Activated B cell treated with CpG ODN at 0.5 μM for 24 hours (primary cell): ENCODE data around the gene CPHXL. TPM values are rescaled to one million over a fixed set of nuclear protein-coding genes. Genes with fewer than 3 reads are reported as not detected.

ENCODE experiments used
- ATAC-seq: fragments of 200-7000 bp; cut with Tn5 transposase; one replicate; pipeline ENCODE4 v1.10.0; 2021; ENCODE audit warnings: low read depth, mild to moderate bottlenecking, moderate library complexity
- CTCF ChIA-PET: fragments of 350-600 bp; sonication (Branson Sonifier 250); formaldehyde crosslinking; loops from one replicate; lab custom pipeline; 2021; ENCODE audit warnings: antibody characterized with exemption; lab: Charles Lee
- POLR2A ChIA-PET: fragments of 350-600 bp; sonication (Branson Sonifier 250); formaldehyde crosslinking; loops from one replicate; lab custom pipeline; 2021; ENCODE audit warnings: antibody characterized with exemption; lab: Charles Lee
- DNase-seq: peaks from one replicate; pipeline ENCODE4 v3.0.0; 2022
- H3K27ac Mint-ChIP-seq: one replicate; pipeline ENCODE4 v1.8.0; 2020; ENCODE audit warnings: mixed read lengths
- H3K27me3 Mint-ChIP-seq: one replicate; pipeline ENCODE4 v1.8.0; 2021; ENCODE audit warnings: mixed read lengths
- H3K36me3 Mint-ChIP-seq: one replicate; pipeline ENCODE4 v1.8.0; 2021; ENCODE audit warnings: low read depth, mixed read lengths
- H3K4me1 Mint-ChIP-seq: one replicate; pipeline ENCODE4 v1.8.0; 2021; ENCODE audit warnings: mixed read lengths
- H3K4me3 Mint-ChIP-seq: one replicate; pipeline ENCODE4 v1.8.0; 2020; ENCODE audit warnings: mild to moderate bottlenecking, mixed read lengths
- H3K9me3 Mint-ChIP-seq: one replicate; pipeline ENCODE4 v1.8.0; 2020; ENCODE audit warnings: mixed read lengths
- CTCF ChIP-seq: fragments of 200-600 bp; IDR thresholded peaks from one replicate; pipeline ENCODE4 v1.8.0; 2022; ENCODE audit warnings: antibody characterized with exemption, mild to moderate bottlenecking
- intact Hi-C: fragments of 100-400 bp; cut with micrococcal nuclease; formaldehyde crosslinking; loops from one replicate; pipeline ENCODE4 v1.15.1; 2024
- total RNA-seq: library from RNA; stranded (reverse); gene quantifications from 2 replicates; pipeline ENCODE4 v1.2.3, GENCODE V29; 2022

Gene CPHXL
- total RNA-seq, 1 donor from 2014 or later, result not detected

- CTCF ChIA-PET, result no interaction called here
- POLR2A ChIA-PET, result no interaction called here
Measured at GRCh38 chr16:75750528-75750927, 24.2 kb upstream of the CPHXL start.

DNA sequence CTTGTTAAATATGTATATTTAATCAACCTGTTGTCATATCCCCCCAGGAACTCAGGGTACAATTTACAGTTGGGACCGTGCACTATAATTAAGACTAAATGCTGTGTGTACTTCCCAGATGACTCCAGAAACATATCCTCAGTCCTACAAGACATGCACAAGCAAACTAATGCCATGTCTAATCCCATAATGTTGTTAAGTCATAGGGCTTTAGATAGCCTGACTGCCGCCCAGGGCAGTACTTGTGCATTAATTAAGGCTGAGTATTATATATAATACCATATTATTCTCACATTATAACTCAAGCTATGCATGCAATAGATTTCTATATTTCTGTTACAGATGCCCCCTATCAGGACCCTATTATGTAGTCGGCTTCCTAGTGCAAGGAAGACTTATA, 20.1 kb upstream of the CPHXL start:
- intact Hi-C loops, result no loop called here
- ATAC-seq (no peak), DNase-seq (no peak)
- Mint-ChIP-seq H3K27ac (no peak overlapping the region), H3K9me3 (peaks cover 8% of the 10 kb centered on the region), H3K4me3 (no peak overlapping the region), H3K36me3 (no peaks in the 10 kb centered on the region), H3K4me1 (no peaks in the 10 kb centered on the region), H3K27me3 (peaks cover 13% of the 10 kb centered on the region)
- TF ChIP-seq CTCF, result no peak
- ChIA-PET POLR2A (interaction anchor here (0.5 kb wide), 1 partner anchor 353 kb away, joined by 7 read pairs; no protein-coding TSS in a partner anchor), CTCF (no interaction called here)

More at GRCh38 chr16:75750528-75750927, 24.2 kb upstream of the CPHXL start:
- DNase-seq, result no peak
- no peaks in the 10 kb centered on the region for H3K36me3 Mint-ChIP-seq
- no peak overlapping the region for H3K27ac Mint-ChIP-seq
- no peak for ATAC-seq
- no peaks in the 10 kb centered on the region for H3K9me3 Mint-ChIP-seq
- peaks cover 16% of the 10 kb centered on the region for H3K27me3 Mint-ChIP-seq
- H3K4me3 Mint-ChIP-seq, result no peak overlapping the region
- no peaks in the 10 kb centered on the region for H3K4me1 Mint-ChIP-seq
- intact Hi-C loops, result no loop called here
- no peak for TF ChIP-seq CTCF

GRCh38 chr16:75745823-75746222, 19.5 kb upstream of the CPHXL start:
- H3K9me3 Mint-ChIP-seq, result peaks cover 8% of the 10 kb centered on the region
- ChIA-PET POLR2A (interaction anchor here (0.5 kb wide), 1 partner anchor 352 kb away, joined by 7 read pairs; no protein-coding TSS in a partner anchor), CTCF (no interaction called here)
- H3K27ac Mint-ChIP-seq, result no peak overlapping the region
- ATAC-seq, result no peak
- no peak for TF ChIP-seq CTCF
- DNase-seq, result no peak
- H3K4me3 Mint-ChIP-seq, result no peak overlapping the region
- intact Hi-C loops, result no loop called here
- no peaks in the 10 kb centered on the region for H3K36me3 Mint-ChIP-seq
- peaks cover 13% of the 10 kb centered on the region for H3K27me3 Mint-ChIP-seq
- no peaks in the 10 kb centered on the region for H3K4me1 Mint-ChIP-seq

GRCh38 chr16:75745242-75745641, 19.0 kb upstream of the CPHXL start:
- H3K4me3 Mint-ChIP-seq, result no peak overlapping the region
- TF ChIP-seq CTCF, result no peak
- no peaks in the 10 kb centered on the region for H3K4me1 Mint-ChIP-seq
- H3K9me3 Mint-ChIP-seq, result peaks cover 10% of the 10 kb centered on the region
- ATAC-seq (no peak), DNase-seq (no peak)
- ChIA-PET CTCF (interaction anchor here (0.5 kb wide), 1 partner anchor 54 kb away, joined by 3 read pairs; no protein-coding TSS in a partner anchor), POLR2A (no interaction called here)
- peaks cover 16% of the 10 kb centered on the region for H3K27me3 Mint-ChIP-seq
- H3K36me3 Mint-ChIP-seq, result no peaks in the 10 kb centered on the region
- intact Hi-C loops, result no loop called here
- H3K27ac Mint-ChIP-seq, result no peak overlapping the region

DNA sequence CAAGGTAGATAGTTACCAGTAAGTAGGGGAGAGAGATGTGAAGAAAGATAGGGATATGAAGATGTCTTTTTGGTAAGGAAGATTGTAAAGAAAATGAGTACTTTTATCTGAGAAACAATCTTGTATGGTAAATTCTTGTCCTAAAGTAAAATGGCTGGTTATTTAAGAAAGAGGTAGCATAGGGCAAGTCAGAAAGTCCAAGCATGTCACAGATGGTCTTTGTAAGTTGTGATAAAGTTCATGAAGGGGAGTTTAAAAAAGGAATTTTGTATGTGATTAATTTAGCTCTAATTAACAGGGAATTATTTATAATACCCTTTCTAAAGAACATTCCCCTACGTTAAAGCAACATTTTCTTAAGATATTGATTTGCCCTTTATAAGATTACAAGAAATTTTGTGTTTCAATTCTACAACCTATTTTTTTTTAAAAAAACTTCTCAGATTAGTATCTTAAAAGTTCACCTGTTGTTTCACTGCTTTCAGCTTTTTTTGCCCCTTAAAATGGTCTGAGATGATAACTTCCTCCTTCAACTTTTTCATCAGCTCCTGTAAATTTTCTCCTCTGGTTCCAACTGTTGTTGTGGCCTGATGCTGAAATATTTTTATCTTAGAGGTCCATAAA, 16.2 kb upstream of the CPHXL start:
- Mint-ChIP-seq H3K9me3 (peaks cover 10% of the 10 kb centered on the region), H3K27ac (no peak overlapping the region), H3K27me3 (peaks cover 11% of the 10 kb centered on the region), H3K36me3 (no peaks in the 10 kb centered on the region), H3K4me1 (no peaks in the 10 kb centered on the region), H3K4me3 (no peak overlapping the region)
- ATAC-seq (no peak), DNase-seq (no peak)
- no peak for TF ChIP-seq CTCF
- ChIA-PET POLR2A (no interaction called here), CTCF (no interaction called here)
- intact Hi-C loops, result no loop called here
